MM.1S (cell line): ENCODE results near the gene PFN3.

Experiments used
- DNase-seq: peaks from one replicate; pipeline ENCODE4 v3.0.0-alpha.2; 2015
- H2AFZ ChIP-seq: fragments of 300-600 bp; sonication (generic); 2 replicates; pipeline ENCODE4 v1.6.0; 2016; ENCODE audit warnings: antibody characterized with exemption, low read length
- H3F3A ChIP-seq: fragments of 300-600 bp; sonication (generic); 2 replicates; pipeline ENCODE4 v1.6.1; 2016; ENCODE audit warnings: mild to moderate bottlenecking, antibody characterized with exemption, low read length, moderate library complexity, mixed read lengths; ENCODE audit not compliant: insufficient read depth
- H3K27ac ChIP-seq: fragments of 300-600 bp; sonication (generic); 2 replicates; pipeline ENCODE4 v1.5.1; 2016; ENCODE audit warnings: mild to moderate bottlenecking, low read length
- H3K27me3 ChIP-seq: fragments of 300-600 bp; sonication (generic); replicated peaks from 2 replicates; pipeline ENCODE4 v1.6.0; 2016; ENCODE audit warnings: low read length; ENCODE audit not compliant: insufficient read depth
- H3K36me3 ChIP-seq: fragments of 300-600 bp; sonication (generic); replicated peaks from 2 replicates; pipeline ENCODE4 v1.6.1; 2016; ENCODE audit warnings: mild to moderate bottlenecking, low read length, mixed read lengths; ENCODE audit not compliant: insufficient read depth
- H3K4me1 ChIP-seq: fragments of 300-600 bp; sonication (generic); 2 replicates; pipeline ENCODE4 v1.6.1; 2016; ENCODE audit warnings: low read length, mixed read lengths
- H3K4me2 ChIP-seq: fragments of 300-600 bp; sonication (generic); 2 replicates; pipeline ENCODE4 v1.6.0; 2016; ENCODE audit warnings: low read depth, low read length
- H3K4me3 ChIP-seq: fragments of 300-600 bp; sonication (generic); 2 replicates; pipeline ENCODE4 v1.5.1; 2016; ENCODE audit warnings: low read length, mixed read lengths
- H3K79me2 ChIP-seq: fragments of 300-600 bp; sonication (generic); 2 replicates; pipeline ENCODE4 v1.6.1; 2016; ENCODE audit warnings: mixed run types, low read length, mixed read lengths
- H3K9ac ChIP-seq: fragments of 300-600 bp; sonication (generic); 2 replicates; pipeline ENCODE4 v1.6.1; 2016; ENCODE audit warnings: low read length, mixed read lengths
- H3K9me2 ChIP-seq: fragments of 300-600 bp; sonication (generic); replicated peaks from 2 replicates; pipeline ENCODE4 v1.6.1; 2016; ENCODE audit warnings: mild to moderate bottlenecking, low read length, mixed read lengths; ENCODE audit not compliant: insufficient read depth
- H3K9me3 ChIP-seq: fragments of 300-600 bp; sonication (generic); replicated peaks from 2 replicates; pipeline ENCODE4 v1.6.1; 2016; ENCODE audit warnings: mild to moderate bottlenecking, low read length, mixed read lengths; ENCODE audit not compliant: insufficient read depth
- H4K20me1 ChIP-seq: fragments of 300-600 bp; sonication (generic); 2 replicates; pipeline ENCODE4 v1.6.1; 2016; ENCODE audit warnings: mild to moderate bottlenecking, low read length, moderate library complexity, mixed read lengths; ENCODE audit not compliant: insufficient read depth
- EZH2 ChIP-seq: fragments of 300-600 bp; sonication (generic); optimal IDR thresholded peaks from 2 replicates; pipeline ENCODE3; 2017; ENCODE audit warnings: low read depth, mild to moderate bottlenecking, antibody characterized with exemption, low read length, mixed read lengths
- EZH2phosphoT487 ChIP-seq: fragments of 300-600 bp; sonication (generic); IDR thresholded peaks from 2 replicates; pipeline ENCODE4 v1.6.1; 2018; ENCODE audit warnings: antibody characterized with exemption, low read length
- TF ChIP-seq, protein P1 (sequence below): fragments of 300-600 bp; sonication (generic); IDR thresholded peaks from 2 replicates; pipeline ENCODE4 v1.5.1; 2016; ENCODE audit warnings: antibody characterized with exemption, low read length, mixed read lengths

The PFN3 gene

GRCh38 chr5:177443144-177443983 lies 42.9 kb upstream of the PFN3 start:
- H3K4me3 ChIP-seq, result no peak overlapping the region
- TF ChIP-seq, protein P1, sequence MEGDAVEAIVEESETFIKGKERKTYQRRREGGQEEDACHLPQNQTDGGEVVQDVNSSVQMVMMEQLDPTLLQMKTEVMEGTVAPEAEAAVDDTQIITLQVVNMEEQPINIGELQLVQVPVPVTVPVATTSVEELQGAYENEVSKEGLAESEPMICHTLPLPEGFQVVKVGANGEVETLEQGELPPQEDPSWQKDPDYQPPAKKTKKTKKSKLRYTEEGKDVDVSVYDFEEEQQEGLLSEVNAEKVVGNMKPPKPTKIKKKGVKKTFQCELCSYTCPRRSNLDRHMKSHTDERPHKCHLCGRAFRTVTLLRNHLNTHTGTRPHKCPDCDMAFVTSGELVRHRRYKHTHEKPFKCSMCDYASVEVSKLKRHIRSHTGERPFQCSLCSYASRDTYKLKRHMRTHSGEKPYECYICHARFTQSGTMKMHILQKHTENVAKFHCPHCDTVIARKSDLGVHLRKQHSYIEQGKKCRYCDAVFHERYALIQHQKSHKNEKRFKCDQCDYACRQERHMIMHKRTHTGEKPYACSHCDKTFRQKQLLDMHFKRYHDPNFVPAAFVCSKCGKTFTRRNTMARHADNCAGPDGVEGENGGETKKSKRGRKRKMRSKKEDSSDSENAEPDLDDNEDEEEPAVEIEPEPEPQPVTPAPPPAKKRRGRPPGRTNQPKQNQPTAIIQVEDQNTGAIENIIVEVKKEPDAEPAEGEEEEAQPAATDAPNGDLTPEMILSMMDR, result no peak
- TF ChIP-seq EZH2phosphoT487, result no peak
- TF ChIP-seq EZH2, result no peak
- H3K4me1 ChIP-seq, result peaks cover 36% of the 10 kb centered on the region
- H2AFZ ChIP-seq, result no peak overlapping the region
- DNase-seq, result no peak
- no peak overlapping the region for H3K4me2 ChIP-seq
- H3K9me2 ChIP-seq, result no peaks in the 10 kb centered on the region
- H4K20me1 ChIP-seq, result no peaks in the 10 kb centered on the region
- H3K27me3 ChIP-seq, result no peaks in the 10 kb centered on the region
- no peak overlapping the region for H3K9ac ChIP-seq
- H3K27ac ChIP-seq, result peak overlapping the region; percentile 59; the same call in 1 of the 2 replicates
- no peaks in the 10 kb centered on the region for H3K36me3 ChIP-seq
- no peaks in the 10 kb centered on the region for H3K79me2 ChIP-seq
- H3F3A ChIP-seq, result peaks cover 36% of the 10 kb centered on the region
- no peaks in the 10 kb centered on the region for H3K9me3 ChIP-seq

GRCh38 chr5:177442066-177442826 lies 41.8 kb upstream of the PFN3 start:
- H3K4me3 ChIP-seq, result no peak overlapping the region
- H3K4me2 ChIP-seq, result no peak overlapping the region
- no peaks in the 10 kb centered on the region for H4K20me1 ChIP-seq
- H3K27me3 ChIP-seq, result no peaks in the 10 kb centered on the region
- 0 out of 2 replicates have a peak, but pooled peaks cover 4% of the 10 kb centered on the region for H3K79me2 ChIP-seq
- no peak overlapping the region for H3K9ac ChIP-seq
- peaks cover 36% of the 10 kb centered on the region for H3K4me1 ChIP-seq
- no peak overlapping the region for H2AFZ ChIP-seq
- TF ChIP-seq, protein P1, result no peak
- TF ChIP-seq EZH2phosphoT487 (no peak), EZH2 (no peak)
- peaks cover 36% of the 10 kb centered on the region for H3F3A ChIP-seq
- H3K9me2 ChIP-seq, result no peaks in the 10 kb centered on the region
- DNase-seq, result no peak
- H3K36me3 ChIP-seq, result peaks cover 4% of the 10 kb centered on the region; the same call in 1 of the 2 replicates
- no peak overlapping the region for H3K27ac ChIP-seq
- no peaks in the 10 kb centered on the region for H3K9me3 ChIP-seq

DNA sequence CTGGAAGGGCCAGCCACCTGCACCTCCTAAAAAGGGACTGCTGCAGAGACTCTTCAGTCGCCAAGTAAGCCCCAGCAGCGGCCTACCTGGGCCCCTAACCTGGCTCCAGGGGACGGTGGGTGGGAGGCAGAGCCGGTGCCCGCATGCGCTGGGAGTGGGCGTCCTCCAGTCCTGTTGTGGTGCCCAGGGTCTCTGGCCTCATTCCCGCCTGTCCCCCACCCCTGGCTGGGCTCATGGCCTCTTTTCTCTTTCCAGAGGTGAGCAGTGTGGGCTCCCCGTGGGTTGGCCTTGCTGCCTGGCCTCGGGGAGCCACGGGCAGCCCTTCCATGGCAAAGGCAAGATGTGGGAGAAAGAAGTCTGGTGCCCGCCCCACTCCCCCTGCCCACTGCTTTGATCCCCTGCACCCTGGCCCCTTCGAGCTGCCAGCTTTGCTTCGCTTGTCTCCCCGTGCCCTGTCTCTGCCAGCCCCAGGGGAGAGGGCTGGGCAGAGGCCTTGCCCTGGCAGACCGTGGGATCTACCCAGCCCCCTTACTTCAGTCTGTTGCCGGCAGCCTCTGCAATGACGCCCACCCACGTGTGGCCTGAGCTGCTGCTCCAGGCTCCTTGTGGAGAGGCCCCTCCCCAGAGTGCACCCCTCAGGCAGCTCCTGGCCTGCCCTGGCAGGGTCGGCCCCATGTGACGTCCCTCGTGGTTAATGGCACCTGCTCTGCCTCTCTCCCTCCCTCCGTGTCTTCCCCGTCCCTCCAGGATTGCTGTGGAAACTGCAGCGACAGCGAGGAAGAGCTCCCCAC lies 40.7 kb upstream of the PFN3 start:
- DNase-seq, result no peak
- no peaks in the 10 kb centered on the region for H3K9me3 ChIP-seq
- no peak overlapping the region for H3K9ac ChIP-seq
- H2AFZ ChIP-seq, result no peak overlapping the region
- H3K9me2 ChIP-seq, result no peaks in the 10 kb centered on the region
- H3K36me3 ChIP-seq, result peaks cover 4% of the 10 kb centered on the region; the same call in 1 of the 2 replicates
- H3K27ac ChIP-seq, result no peak overlapping the region
- no peak overlapping the region for H3K4me2 ChIP-seq
- H3K79me2 ChIP-seq, result peaks cover 9% of the 10 kb centered on the region; the same call in 1 of the 2 replicates
- TF ChIP-seq EZH2phosphoT487 (no peak), EZH2 (no peak)
- TF ChIP-seq, protein P1, result no peak
- H3K27me3 ChIP-seq, result no peaks in the 10 kb centered on the region
- peaks cover 36% of the 10 kb centered on the region for H3K4me1 ChIP-seq
- H4K20me1 ChIP-seq, result no peaks in the 10 kb centered on the region
- no peak overlapping the region for H3K4me3 ChIP-seq
- peaks cover 33% of the 10 kb centered on the region for H3F3A ChIP-seq
